IMR-90 (cell line): ENCODE measurements around the gene CREB5.

Experiments used
- MXI1 ChIP-seq: IDR thresholded peaks from 2 replicates; pipeline ENCODE4 v1.6.1; 2012; ENCODE audit warnings: low read depth, mild to moderate bottlenecking, low read length, moderate library complexity, borderline replicate concordance
- POLR2A ChIP-seq: IDR thresholded peaks from 2 replicates; pipeline ENCODE4 v1.6.1; 2012; ENCODE audit warnings: mild to moderate bottlenecking, low read depth, low read length
- RAD21 ChIP-seq: IDR thresholded peaks from 2 replicates; pipeline ENCODE4 v1.6.1; 2012; ENCODE audit warnings: low read length, improper control_type of control experiment
- TF ChIP-seq, protein P1 (sequence below): conservative IDR thresholded peaks from 2 replicates; pipeline ENCODE4 v1.5.1; 2012; ENCODE audit warnings: mild to moderate bottlenecking, low read depth, low read length, improper control_type of control experiment

DNA sequence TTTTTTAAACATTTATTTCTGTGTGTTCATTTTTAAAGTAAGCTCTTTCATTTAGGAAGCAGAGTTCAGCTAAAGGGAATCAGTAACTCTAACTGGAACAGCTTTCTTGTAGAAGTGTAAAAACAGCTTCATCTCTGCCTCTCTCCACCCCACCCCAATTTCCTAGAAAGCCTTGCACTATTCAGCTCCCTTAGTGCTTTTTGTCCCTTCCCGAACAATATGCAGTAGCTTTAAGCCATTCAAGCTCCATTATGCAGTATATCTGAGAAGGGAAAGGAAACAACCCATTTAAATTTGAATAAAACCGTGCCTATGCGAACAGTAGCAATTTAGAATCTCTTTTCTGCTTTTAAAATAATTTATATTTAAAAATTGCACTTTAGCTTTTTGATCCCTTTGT lies 411.3 kb downstream of the CREB5 start:
- TF ChIP-seq, protein P1, sequence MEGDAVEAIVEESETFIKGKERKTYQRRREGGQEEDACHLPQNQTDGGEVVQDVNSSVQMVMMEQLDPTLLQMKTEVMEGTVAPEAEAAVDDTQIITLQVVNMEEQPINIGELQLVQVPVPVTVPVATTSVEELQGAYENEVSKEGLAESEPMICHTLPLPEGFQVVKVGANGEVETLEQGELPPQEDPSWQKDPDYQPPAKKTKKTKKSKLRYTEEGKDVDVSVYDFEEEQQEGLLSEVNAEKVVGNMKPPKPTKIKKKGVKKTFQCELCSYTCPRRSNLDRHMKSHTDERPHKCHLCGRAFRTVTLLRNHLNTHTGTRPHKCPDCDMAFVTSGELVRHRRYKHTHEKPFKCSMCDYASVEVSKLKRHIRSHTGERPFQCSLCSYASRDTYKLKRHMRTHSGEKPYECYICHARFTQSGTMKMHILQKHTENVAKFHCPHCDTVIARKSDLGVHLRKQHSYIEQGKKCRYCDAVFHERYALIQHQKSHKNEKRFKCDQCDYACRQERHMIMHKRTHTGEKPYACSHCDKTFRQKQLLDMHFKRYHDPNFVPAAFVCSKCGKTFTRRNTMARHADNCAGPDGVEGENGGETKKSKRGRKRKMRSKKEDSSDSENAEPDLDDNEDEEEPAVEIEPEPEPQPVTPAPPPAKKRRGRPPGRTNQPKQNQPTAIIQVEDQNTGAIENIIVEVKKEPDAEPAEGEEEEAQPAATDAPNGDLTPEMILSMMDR: no peak
- TF ChIP-seq RAD21: no peak
- TF ChIP-seq MXI1: no peak
- TF ChIP-seq POLR2A: no peak
